Activated CD8-positive, alpha-beta T cell treated with anti-CD3 and anti-CD28 coated beads for 36 hours (primary cell): ENCODE results near the gene GIMAP5. TPM values are rescaled to one million over a fixed set of nuclear protein-coding genes. Genes with fewer than 3 reads are reported as not detected.

Source experiments
- ATAC-seq: fragments of 200-7000 bp; cut with Tn5 transposase; one replicate; pipeline ENCODE4 v1.10.0; 2021; ENCODE audit warnings: mild to moderate bottlenecking, moderate library complexity
- CTCF ChIA-PET: fragments of 350-600 bp; sonication (Branson Sonifier 250); formaldehyde crosslinking; loops from one replicate; lab custom pipeline; 2021; ENCODE audit warnings: antibody characterized with exemption; lab: Charles Lee
- POLR2A ChIA-PET: fragments of 350-600 bp; sonication (Branson Sonifier 250); formaldehyde crosslinking; loops from one replicate; lab custom pipeline; 2021; ENCODE audit warnings: antibody characterized with exemption; lab: Charles Lee
- DNase-seq: peaks from one replicate; pipeline ENCODE4 v3.0.0-alpha.2; 2020
- H3K27ac Mint-ChIP-seq: one replicate; pipeline ENCODE4 v1.8.0; 2021; ENCODE audit warnings: mild to moderate bottlenecking, mixed read lengths
- H3K27me3 Mint-ChIP-seq: one replicate; pipeline ENCODE4 v1.8.0; 2021; ENCODE audit warnings: mixed read lengths
- H3K36me3 Mint-ChIP-seq: one replicate; pipeline ENCODE4 v1.8.0; 2021; ENCODE audit warnings: low read depth, mixed read lengths
- H3K4me1 Mint-ChIP-seq: one replicate; pipeline ENCODE4 v1.8.0; 2021; ENCODE audit warnings: low read depth, mixed read lengths
- H3K4me3 Mint-ChIP-seq: one replicate; pipeline ENCODE4 v1.8.0; 2021; ENCODE audit warnings: mild to moderate bottlenecking, moderate library complexity, mixed read lengths
- H3K9me3 Mint-ChIP-seq: one replicate; pipeline ENCODE4 v1.8.0; 2021; ENCODE audit warnings: mixed read lengths
- intact Hi-C: fragments of 100-400 bp; cut with micrococcal nuclease; formaldehyde crosslinking; loops from one replicate; pipeline ENCODE4 v1.10.0; 2022
- total RNA-seq, 2 experiments: library from RNA; stranded (reverse); gene quantifications; one replicate each; pipeline ENCODE4 v1.2.3, GENCODE V29; 2021
- TF ChIP-seq, protein P1 (sequence below): fragments of 200-600 bp; IDR thresholded peaks from one replicate; pipeline ENCODE4 v1.8.0; 2022; ENCODE audit warnings: antibody characterized with exemption, mild to moderate bottlenecking

Gene GIMAP5
- total RNA-seq, 2 experiments from 2014 or later: 37.6 to 40.7 TPM

DNA sequence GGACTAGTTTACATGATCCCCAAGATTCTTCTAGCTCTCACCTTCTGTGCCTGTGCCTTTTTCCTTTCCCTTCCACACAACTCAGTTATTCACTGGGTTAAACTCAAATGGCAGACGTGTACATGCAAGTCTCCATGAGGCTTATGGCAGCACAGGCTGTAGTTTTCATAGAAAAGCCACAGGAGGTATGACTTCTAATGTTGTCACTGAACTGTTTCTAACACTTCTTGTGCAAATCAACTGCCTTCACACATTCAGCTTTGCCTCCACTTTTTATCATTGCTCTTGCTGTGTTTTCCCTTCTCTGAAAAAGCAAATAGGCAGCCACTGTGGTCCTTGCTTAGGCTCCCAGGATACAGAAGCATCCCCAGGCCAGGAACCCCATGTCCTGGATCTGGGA is 5.3 kb upstream of the GIMAP5 start:
- no peaks in the 10 kb centered on the region for H3K27me3 Mint-ChIP-seq
- peak; percentile 64 for ATAC-seq
- peak; percentile 68 for DNase-seq
- ChIA-PET POLR2A (interaction anchor here (0.6 to 6.1 kb wide), 15 partner anchors 9 to 283 kb away, joined by 3 to 63 read pairs (median 4); partner anchors contain the start of genes GIMAP1, GIMAP4 and GIMAP8), CTCF (interaction anchor here (0.8 to 5.7 kb wide), 9 partner anchors 9 to 229 kb away, joined by 3 to 42 read pairs (median 5); partner anchors contain the start of genes GIMAP1, GIMAP2, GIMAP4 and GIMAP7)
- H3K4me1 Mint-ChIP-seq: peaks cover 80% of the 10 kb centered on the region
- TF ChIP-seq, protein P1, sequence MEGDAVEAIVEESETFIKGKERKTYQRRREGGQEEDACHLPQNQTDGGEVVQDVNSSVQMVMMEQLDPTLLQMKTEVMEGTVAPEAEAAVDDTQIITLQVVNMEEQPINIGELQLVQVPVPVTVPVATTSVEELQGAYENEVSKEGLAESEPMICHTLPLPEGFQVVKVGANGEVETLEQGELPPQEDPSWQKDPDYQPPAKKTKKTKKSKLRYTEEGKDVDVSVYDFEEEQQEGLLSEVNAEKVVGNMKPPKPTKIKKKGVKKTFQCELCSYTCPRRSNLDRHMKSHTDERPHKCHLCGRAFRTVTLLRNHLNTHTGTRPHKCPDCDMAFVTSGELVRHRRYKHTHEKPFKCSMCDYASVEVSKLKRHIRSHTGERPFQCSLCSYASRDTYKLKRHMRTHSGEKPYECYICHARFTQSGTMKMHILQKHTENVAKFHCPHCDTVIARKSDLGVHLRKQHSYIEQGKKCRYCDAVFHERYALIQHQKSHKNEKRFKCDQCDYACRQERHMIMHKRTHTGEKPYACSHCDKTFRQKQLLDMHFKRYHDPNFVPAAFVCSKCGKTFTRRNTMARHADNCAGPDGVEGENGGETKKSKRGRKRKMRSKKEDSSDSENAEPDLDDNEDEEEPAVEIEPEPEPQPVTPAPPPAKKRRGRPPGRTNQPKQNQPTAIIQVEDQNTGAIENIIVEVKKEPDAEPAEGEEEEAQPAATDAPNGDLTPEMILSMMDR: no peak
- H3K4me3 Mint-ChIP-seq: peak overlapping the region; percentile 60
- H3K27ac Mint-ChIP-seq: peak overlapping the region; percentile 97
- intact Hi-C loops: loop anchor here (5.0 kb wide), 1 partner anchor 45 kb away; the partner anchor contains the start of gene GIMAP2
- peaks cover 23% of the 10 kb centered on the region for H3K36me3 Mint-ChIP-seq
- peaks cover 22% of the 10 kb centered on the region for H3K9me3 Mint-ChIP-seq

DNA sequence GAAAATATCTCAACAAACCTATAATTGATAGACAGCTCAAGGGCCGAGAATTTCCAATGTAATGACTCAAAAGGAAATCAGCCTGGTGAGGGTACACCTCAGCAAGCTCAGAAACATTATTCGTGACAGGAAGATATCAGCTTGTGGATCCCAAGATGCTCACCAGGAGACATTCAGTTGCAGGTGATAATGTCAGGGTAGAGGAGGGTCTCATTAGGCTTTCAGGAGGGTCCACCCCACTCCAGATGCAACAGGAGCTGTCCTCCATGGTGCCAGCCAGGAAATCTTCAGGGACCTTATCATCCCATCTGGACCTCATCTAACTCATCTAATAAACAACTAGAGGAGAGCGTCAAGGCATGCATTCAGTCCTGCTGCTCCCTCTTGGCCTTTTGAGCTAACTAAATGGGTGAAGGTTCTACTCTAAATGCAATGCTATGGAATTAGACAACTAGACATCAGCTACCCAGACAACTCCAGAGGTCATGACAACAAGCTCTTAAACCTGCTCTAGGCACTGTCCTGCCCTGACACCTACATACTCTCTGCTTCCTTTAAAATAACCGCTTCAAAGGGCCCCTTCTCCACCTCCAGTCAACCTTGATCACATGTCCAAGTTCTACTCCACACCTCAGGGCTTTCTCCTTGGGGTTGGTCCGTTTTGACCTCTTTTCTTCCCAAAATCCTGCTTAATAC is 4.3 kb upstream of the GIMAP5 start:
- TF ChIP-seq, protein P1: no peak
- peaks cover 76% of the 10 kb centered on the region for H3K4me1 Mint-ChIP-seq
- DNase-seq: peak; percentile 34
- H3K27ac Mint-ChIP-seq: peak overlapping the region; percentile 97
- H3K9me3 Mint-ChIP-seq: peaks cover 12% of the 10 kb centered on the region
- peak; percentile 34 for ATAC-seq
- intact Hi-C loops: loop anchor here (5.0 kb wide), 1 partner anchor 46 kb away; the partner anchor contains the start of gene GIMAP2
- peaks cover 14% of the 10 kb centered on the region for H3K36me3 Mint-ChIP-seq
- ChIA-PET POLR2A (interaction anchor here (0.8 to 6.1 kb wide), 15 partner anchors 9 to 286 kb away, joined by 3 to 63 read pairs (median 4); partner anchors contain the start of genes GIMAP1, GIMAP7 and GIMAP8), CTCF (interaction anchor here (0.7 to 5.7 kb wide), 13 partner anchors 10 to 284 kb away, joined by 3 to 42 read pairs (median 5); partner anchors contain the start of genes GIMAP1, GIMAP2, GIMAP4 and GIMAP7)
- peak overlapping the region; percentile 60 for H3K4me3 Mint-ChIP-seq
- no peaks in the 10 kb centered on the region for H3K27me3 Mint-ChIP-seq

DNA sequence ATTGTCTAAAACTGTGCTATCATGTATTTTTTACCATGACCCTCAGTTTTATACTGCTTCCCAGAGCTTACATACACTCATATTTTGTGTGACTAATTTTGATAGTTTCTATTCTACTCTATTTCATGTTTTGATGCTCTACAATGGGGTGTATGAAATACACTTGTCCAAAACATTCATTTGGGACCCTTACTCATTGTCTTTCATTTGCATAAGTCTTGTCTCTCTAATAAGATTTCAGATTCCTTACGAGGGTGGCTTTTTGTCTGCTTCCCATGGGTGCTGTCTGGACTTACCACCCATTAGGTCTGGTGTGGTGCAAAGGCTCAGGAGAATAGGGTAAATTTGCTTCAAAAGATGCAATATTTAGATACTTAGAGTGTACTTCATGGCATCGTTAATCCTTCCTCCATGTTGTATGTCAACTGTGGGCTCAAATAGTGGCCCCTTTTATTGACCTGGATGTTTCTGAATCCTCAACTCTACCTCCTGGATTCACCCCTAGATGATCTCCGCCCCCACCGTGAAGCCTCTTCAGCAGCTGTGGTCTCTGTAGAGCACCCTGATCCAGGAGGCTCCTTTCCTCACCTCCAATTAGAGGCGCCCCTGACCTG is 3.6 kb upstream of the GIMAP5 start:
- ATAC-seq (peak; percentile 46), DNase-seq (no peak)
- TF ChIP-seq, protein P1: no peak
- H3K4me1 Mint-ChIP-seq: peaks cover 72% of the 10 kb centered on the region
- POLR2A ChIA-PET: interaction anchor here (0.9 to 6.1 kb wide), 8 partner anchors 8 to 287 kb away, joined by 3 to 63 read pairs (median 6); partner anchors contain the start of genes GIMAP1 and GIMAP7
- H3K36me3 Mint-ChIP-seq: peaks cover 15% of the 10 kb centered on the region
- H3K9me3 Mint-ChIP-seq: peaks cover 5% of the 10 kb centered on the region
- intact Hi-C loops: loop anchor here (5.0 kb wide), 1 partner anchor 46 kb away; the partner anchor contains the start of gene GIMAP2
- CTCF ChIA-PET: interaction anchor here (0.7 to 5.7 kb wide), 11 partner anchors 9 to 285 kb away, joined by 3 to 42 read pairs (median 5); partner anchors contain the start of genes GIMAP1, GIMAP2, GIMAP4 and GIMAP7
- H3K27ac Mint-ChIP-seq: peak overlapping the region; percentile 97
- H3K27me3 Mint-ChIP-seq: no peaks in the 10 kb centered on the region
- peak overlapping the region; percentile 60 for H3K4me3 Mint-ChIP-seq

DNA sequence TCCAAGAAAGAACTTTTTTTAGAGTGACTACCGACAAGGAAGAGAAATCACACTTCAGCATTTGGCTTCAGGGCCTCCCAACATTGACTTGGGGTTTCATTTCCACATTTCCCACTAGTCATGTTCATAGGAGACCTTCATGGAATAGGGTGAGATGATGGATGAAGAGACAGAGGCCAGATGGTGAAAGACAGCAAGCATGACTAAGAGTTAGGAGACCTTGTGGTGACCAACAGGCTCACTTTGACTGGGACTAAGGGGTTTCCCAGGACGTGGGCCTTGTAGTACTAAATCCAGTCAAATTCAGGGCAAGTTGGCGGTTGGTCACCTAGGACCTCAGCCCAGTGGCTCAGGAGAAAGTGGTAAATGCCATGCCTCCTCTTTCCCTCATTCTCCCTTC is 3.0 kb upstream of the GIMAP5 start:
- TF ChIP-seq, protein P1: no peak
- Mint-ChIP-seq H3K4me1 (peaks cover 70% of the 10 kb centered on the region), H3K27me3 (no peaks in the 10 kb centered on the region), H3K9me3 (peaks cover 4% of the 10 kb centered on the region), H3K27ac (peak overlapping the region; percentile 97), H3K36me3 (peaks cover 18% of the 10 kb centered on the region), H3K4me3 (no peak overlapping the region)
- DNase-seq (peak; percentile 72), ATAC-seq (peak; percentile 7)
- ChIA-PET CTCF (interaction anchor here (1.0 to 1.9 kb wide), 2 partner anchors 16 to 285 kb away, joined by 4 to 6 read pairs; no protein-coding TSS in a partner anchor), POLR2A (interaction anchor here (0.7 to 6.1 kb wide), 4 partner anchors 7 to 215 kb away, joined by 3 to 63 read pairs (median 10); partner anchors contain the start of gene GIMAP1)
- intact Hi-C loops: loop anchor here (5.0 kb wide), 1 partner anchor 47 kb away; the partner anchor contains the start of gene GIMAP2
